Activated T-helper 2 cell treated with anti-CD3 and anti-CD28 coated beads, Interferon-gamma antibody, Interleukin-2, Interleukin-4, amounts not matched to agents 10 μg/mL and 5 μg/mL and 100 μg/mL, durations not matched to agents 14 hours and 24 hours and 36 hours (primary cell): Measurements from ENCODE around the gene OR1E1. TPM values are rescaled to one million over a fixed set of nuclear protein-coding genes. Genes with fewer than 3 reads are reported as not detected.
"Not testable (repeated sequence)": the region's sequence is repeated elsewhere in the genome, so short reads cannot be mapped to it uniquely, and the experiment has no call there.

ENCODE experiments used
- DNase-seq: peaks from one replicate; pipeline ENCODE4 v3.0.0; 2021; ENCODE audit warnings: low spot score
- H3K27ac Mint-ChIP-seq: one replicate; pipeline ENCODE4 v1.8.0; 2021; ENCODE audit warnings: mixed read lengths
- H3K27me3 Mint-ChIP-seq: one replicate; pipeline ENCODE4 v1.8.0; 2021; ENCODE audit warnings: low read depth, mixed read lengths
- H3K36me3 Mint-ChIP-seq: one replicate; pipeline ENCODE4 v1.8.0; 2021; ENCODE audit warnings: low read depth, mixed read lengths
- H3K4me1 Mint-ChIP-seq: one replicate; pipeline ENCODE4 v1.8.0; 2021; ENCODE audit warnings: low read depth, mixed read lengths
- H3K4me3 Mint-ChIP-seq: one replicate; pipeline ENCODE4 v1.8.0; 2021; ENCODE audit warnings: low read depth, mild to moderate bottlenecking, moderate library complexity, mixed read lengths
- H3K9me3 Mint-ChIP-seq: one replicate; pipeline ENCODE4 v1.8.0; 2021; ENCODE audit warnings: mixed read lengths
- intact Hi-C: fragments of 100-400 bp; cut with micrococcal nuclease; formaldehyde crosslinking; loops from one replicate; pipeline ENCODE4 v1.15.1; 2023
- total RNA-seq: library from RNA; stranded (reverse); gene quantifications from 2 replicates; pipeline ENCODE4 v1.2.3, GENCODE V29; 2022

Gene OR1E1
- total RNA-seq, 1 donor from 2014 or later, result not detected

- Mint-ChIP-seq H3K9me3 (no peaks in the 10 kb centered on the region), H3K36me3 (no peaks in the 10 kb centered on the region), H3K27ac (no peak overlapping the region), H3K4me3 (no peak overlapping the region), H3K4me1 (no peaks in the 10 kb centered on the region), H3K27me3 (peaks cover 10% of the 10 kb centered on the region)
- intact Hi-C loops, result no loop called here
- DNase-seq, result no peak
Measured at GRCh38 chr17:3389791-3390190, 8.4 kb downstream of the OR1E1 start.

GRCh38 chr17:3385869-3386816 is 12.1 kb downstream of the OR1E1 start, which contains the start of gene OR3A2:
TSS of gene OR3A2 (minus strand) at chr17:3386308.
- Mint-ChIP-seq H3K27ac (no peak within 1 kb of the TSS), H3K36me3 (no peaks in the 10 kb centered on the region), H3K4me3 (peak within 1 kb of the TSS; percentile 61), H3K27me3 (peaks cover 10% of the 10 kb centered on the region), H3K4me1 (no peaks in the 10 kb centered on the region), H3K9me3 (no peaks in the 10 kb centered on the region)
- peak; percentile 12 for DNase-seq
- intact Hi-C loops, result no loop called here

- Mint-ChIP-seq H3K36me3 (no peaks in the 10 kb centered on the region), H3K4me1 (no peaks in the 10 kb centered on the region), H3K27me3 (peaks cover 5% of the 10 kb centered on the region), H3K9me3 (no peaks in the 10 kb centered on the region), H3K27ac (no peak overlapping the region), H3K4me3 (no peak overlapping the region)
- DNase-seq, result no peak
- intact Hi-C loops, result no loop called here
Measured at GRCh38 chr17:3381957-3382356, 16.3 kb downstream of the OR1E1 start.

DNA sequence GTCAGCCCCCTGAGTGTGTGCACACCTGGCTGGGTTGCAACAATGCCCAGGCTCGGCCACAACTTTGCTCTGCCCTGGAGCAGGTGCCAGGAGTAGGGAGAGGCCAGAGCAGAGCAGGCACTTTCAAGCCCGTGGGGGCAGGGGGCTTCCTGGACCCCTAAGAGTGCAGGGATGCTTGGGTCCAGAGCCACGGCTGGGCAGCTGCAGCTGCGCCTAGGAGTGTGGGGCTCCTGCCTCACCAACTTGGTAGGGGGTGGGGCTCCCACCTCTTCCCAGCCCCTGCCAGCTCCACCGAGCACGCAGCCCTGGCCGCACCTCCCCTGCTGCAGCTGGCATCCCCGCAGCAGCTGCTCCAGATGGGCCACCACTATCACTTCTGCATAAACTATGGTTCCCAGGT is 19.9 kb downstream of the OR1E1 start:
- Mint-ChIP-seq H3K4me1 (no peaks in the 10 kb centered on the region), H3K4me3 (no peak overlapping the region), H3K9me3 (peaks cover 19% of the 10 kb centered on the region), H3K27me3 (no peaks in the 10 kb centered on the region), H3K27ac (no peak overlapping the region), H3K36me3 (no peaks in the 10 kb centered on the region)
- no peak for DNase-seq
- intact Hi-C loops, result no loop called here

- H3K27me3 Mint-ChIP-seq, H3K36me3 Mint-ChIP-seq, intact Hi-C loops, H3K4me3 Mint-ChIP-seq, H3K4me1 Mint-ChIP-seq, DNase-seq, H3K27ac Mint-ChIP-seq: not testable (repeated sequence)
- peaks cover 31% of the 10 kb centered on the region for H3K9me3 Mint-ChIP-seq
Measured at GRCh38 chr17:3371167-3371566, 27.0 kb downstream of the OR1E1 start.

Other genes with a start within 250 kb of the OR1E1 start
- not detected in 2 replicates for gene OR1A2, start 200.9 kb downstream of the OR1E1 start, total RNA-seq
- not detected in 2 replicates for gene OR1A1, start 190.7 kb downstream of the OR1E1 start, total RNA-seq
- not detected in 2 replicates for gene OR3A1, start 100.0 kb downstream of the OR1E1 start, total RNA-seq
- 0.46 and 0.62 TPM in 2 replicates for gene OR3A2, start 12.1 kb downstream of the OR1E1 start, total RNA-seq
- not detected in 2 replicates for gene OR3A3, start 13.0 kb upstream of the OR1E1 start, total RNA-seq
- not detected in 2 replicates for gene OR1E2, start 35.4 kb upstream of the OR1E1 start, total RNA-seq
- gene SPATA22, start 73.4 kb upstream of the OR1E1 start, total RNA-seq, result not detected in 2 replicates
- gene ASPA, start 77.6 kb upstream of the OR1E1 start, total RNA-seq, result not detected in 2 replicates
- gene TRPV3, start 159.4 kb upstream of the OR1E1 start, total RNA-seq, result 0.46 and 0.92 TPM in 2 replicates
- gene TRPV1, start 211.0 kb upstream of the OR1E1 start, total RNA-seq, result 6.1 and 6.8 TPM in 2 replicates
- 19.5 and 19.7 TPM in 2 replicates for gene SHPK, start 237.8 kb upstream of the OR1E1 start, total RNA-seq
- 46.6 and 47.9 TPM in 2 replicates for gene CTNS, start 238.3 kb upstream of the OR1E1 start, total RNA-seq